ENCODE data around the gene EIF3B.
"Not testable (repeated sequence)": the region's sequence is repeated elsewhere in the genome, so short reads cannot be mapped to it uniquely, and the experiment has no call there.

The EIF3B gene

GRCh38 chr7:2394566-2395082, 40.0 kb downstream of the EIF3B start:
- no peak for FAIRE-seq

GRCh38 chr7:2398506-2398905, 43.9 kb downstream of the EIF3B start:
- DNase-seq (ENCODE audit: extremely low spot score, insufficient read length, low read depth) (no peak), FAIRE-seq (no peak)

More at GRCh38 chr7:2394566-2395082, 40.0 kb downstream of the EIF3B start:
- DNase-seq (ENCODE audit: extremely low spot score, insufficient read length, low read depth): no peak

GRCh38 chr7:2399848-2400587, 45.4 kb downstream of the EIF3B start:
- FAIRE-seq (peak; percentile 31), DNase-seq (ENCODE audit: extremely low spot score, insufficient read length, low read depth) (no peak)

GRCh38 chr7:2402687-2403013, 48.0 kb downstream of the EIF3B start:
- DNase-seq (ENCODE audit: extremely low spot score, insufficient read length, low read depth): no peak
- FAIRE-seq: no peak

GRCh38 chr7:2403014-2403717, 48.5 kb downstream of the EIF3B start, which contains the start of gene CHST12:
CHST12 (plus strand) TSS chr7:2403611; CDS start chr7:2432640, 29,029 bp downstream.
- FAIRE-seq (peak; percentile 88), DNase-seq (ENCODE audit: extremely low spot score, insufficient read length, low read depth) (peak; percentile 97)

- FAIRE-seq: no peak
- no peak for DNase-seq (ENCODE audit: extremely low spot score, insufficient read length, low read depth)
Observed at GRCh38 chr7:2403718-2404648, 49.4 kb downstream of the EIF3B start.

- DNase-seq (ENCODE audit: extremely low spot score, insufficient read length, low read depth) (no peak), FAIRE-seq (no peak)
Observed at GRCh38 chr7:2404714-2405119, 50.1 kb downstream of the EIF3B start.

- no peak for FAIRE-seq
Observed at GRCh38 chr7:2405201-2405600, 50.6 kb downstream of the EIF3B start.

GRCh38 chr7:2405601-2406345, 51.1 kb downstream of the EIF3B start:
- peak; percentile 95 for FAIRE-seq

More at GRCh38 chr7:2405201-2405600, 50.6 kb downstream of the EIF3B start:
- no peak for DNase-seq (ENCODE audit: extremely low spot score, insufficient read length, low read depth)

GRCh38 chr7:2409745-2410414, 55.3 kb downstream of the EIF3B start:
- FAIRE-seq (no peak), DNase-seq (ENCODE audit: extremely low spot score, insufficient read length, low read depth) (no peak)

More at GRCh38 chr7:2405601-2406345, 51.1 kb downstream of the EIF3B start:
- peak; percentile 54 for DNase-seq (ENCODE audit: extremely low spot score, insufficient read length, low read depth)

- DNase-seq (ENCODE audit: extremely low spot score, insufficient read length, low read depth) (no peak), FAIRE-seq (no peak)
Observed at GRCh38 chr7:2411049-2411448, 56.4 kb downstream of the EIF3B start.

- DNase-seq (ENCODE audit: extremely low spot score, insufficient read length, low read depth) (no peak), FAIRE-seq (no peak)
Observed at GRCh38 chr7:2411815-2412586, 57.4 kb downstream of the EIF3B start.

- DNase-seq (ENCODE audit: extremely low spot score, insufficient read length, low read depth) (no peak), FAIRE-seq (no peak)
Observed at GRCh38 chr7:2412587-2413201, 58.1 kb downstream of the EIF3B start.

GRCh38 chr7:2416063-2416462, 61.4 kb downstream of the EIF3B start:
- DNase-seq (ENCODE audit: extremely low spot score, insufficient read length, low read depth) (no peak), FAIRE-seq (no peak)

GRCh38 chr7:2416650-2417049, 62.0 kb downstream of the EIF3B start:
- FAIRE-seq: no peak

GRCh38 chr7:2417178-2417577, 62.6 kb downstream of the EIF3B start:
- not testable (repeated sequence) for FAIRE-seq

More at GRCh38 chr7:2416650-2417049, 62.0 kb downstream of the EIF3B start:
- no peak for DNase-seq (ENCODE audit: extremely low spot score, insufficient read length, low read depth)

GRCh38 chr7:2417981-2418481, 63.4 kb downstream of the EIF3B start:
- FAIRE-seq (no peak), DNase-seq (ENCODE audit: extremely low spot score, insufficient read length, low read depth) (no peak)

More at GRCh38 chr7:2417178-2417577, 62.6 kb downstream of the EIF3B start:
- not testable (repeated sequence) for DNase-seq (ENCODE audit: extremely low spot score, insufficient read length, low read depth)

All from GM18507 (cell line).